NK-92 (cell line): ENCODE measurements around the gene PCBP3.

Experiments used
- DNase-seq: peaks from one replicate; lab custom pipeline; 2025; ENCODE audit not compliant: unreplicated experiment; lab: John Stamatoyannopoulos, UW

Gene PCBP3

GRCh38 chr21:45986316-45987051 is 343.0 kb downstream of the PCBP3 start:
- no peak for DNase-seq

GRCh38 chr21:45987121-45987711 is 343.7 kb downstream of the PCBP3 start:
- no peak for DNase-seq

GRCh38 chr21:45988366-45989347 is 345.1 kb downstream of the PCBP3 start:
- DNase-seq, result no peak

GRCh38 chr21:45989355-45990048 is 346.0 kb downstream of the PCBP3 start:
- DNase-seq, result no peak

DNA sequence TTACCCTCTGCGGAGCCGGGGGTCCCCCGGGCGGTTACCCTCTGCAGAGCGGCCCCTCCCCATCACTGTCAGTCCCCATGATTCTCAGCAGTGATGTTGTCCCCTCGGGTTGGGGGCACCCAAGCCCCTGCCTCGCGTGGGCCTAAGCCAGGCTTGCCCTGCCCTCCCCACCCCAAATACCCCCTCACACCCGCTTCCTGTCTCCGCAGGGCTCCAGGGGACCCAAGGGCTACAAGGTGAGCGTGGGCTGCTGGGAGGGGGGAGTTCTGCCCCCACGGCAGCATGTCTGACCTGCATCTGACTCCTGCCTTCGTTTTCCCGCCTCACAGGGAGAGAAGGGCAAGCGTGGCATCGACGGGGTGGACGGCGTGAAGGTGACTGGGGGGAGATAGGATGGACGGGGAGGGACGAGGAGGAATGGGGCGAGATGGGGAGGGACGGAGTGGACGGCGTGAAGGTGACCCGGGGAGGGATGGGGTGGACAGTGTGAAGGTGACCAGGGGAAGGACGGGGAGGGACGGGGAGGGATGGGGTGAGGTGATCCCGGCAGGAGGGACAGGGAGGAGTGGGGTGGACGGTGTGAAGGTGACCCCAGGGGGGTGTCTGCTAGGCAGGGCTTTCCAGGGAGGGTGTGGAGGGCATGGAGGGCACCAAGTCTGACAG is 346.7 kb downstream of the PCBP3 start:
- DNase-seq, result no peak

DNA sequence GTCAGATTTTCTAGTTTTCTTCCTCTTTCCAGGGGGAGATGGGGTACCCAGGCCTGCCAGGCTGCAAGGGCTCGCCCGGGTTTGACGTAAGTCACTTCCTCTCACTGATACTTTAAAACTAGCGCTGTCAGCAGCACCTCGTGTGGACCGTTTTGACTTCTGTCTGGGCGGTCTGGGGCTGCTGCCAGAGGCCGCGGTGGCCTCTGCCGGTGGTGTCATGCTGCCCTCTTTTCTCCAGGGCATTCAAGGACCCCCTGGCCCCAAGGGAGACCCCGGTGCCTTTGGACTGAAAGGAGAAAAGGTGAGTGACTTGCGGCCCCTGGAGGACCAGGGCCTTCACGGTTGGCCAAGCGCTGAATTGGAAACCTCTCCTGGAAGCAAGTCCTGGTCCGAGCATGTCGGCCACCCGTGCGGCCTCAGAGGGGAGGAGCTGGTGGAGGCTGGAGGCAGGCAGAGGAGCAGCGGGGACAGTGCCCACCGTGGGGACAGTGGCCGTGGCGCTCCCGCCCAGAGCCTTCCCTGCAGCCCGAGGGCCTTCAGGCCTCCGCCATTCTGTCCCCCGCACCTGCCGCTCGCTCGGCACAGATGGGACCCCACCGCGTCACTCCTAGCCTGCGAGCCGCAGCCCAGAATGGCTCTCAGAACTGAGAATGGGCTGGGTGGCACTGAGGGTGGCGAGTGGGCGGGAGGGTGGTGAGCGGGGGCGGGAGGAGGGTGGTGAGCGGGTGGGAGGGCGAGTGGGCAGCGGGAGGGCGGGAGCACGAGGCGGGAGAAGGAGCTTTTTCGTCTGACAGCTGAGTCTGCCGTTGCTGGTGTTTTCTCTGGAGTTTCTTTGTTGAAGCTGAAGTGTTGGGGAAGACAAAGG is 347.4 kb downstream of the PCBP3 start:
- DNase-seq, result no peak

DNA sequence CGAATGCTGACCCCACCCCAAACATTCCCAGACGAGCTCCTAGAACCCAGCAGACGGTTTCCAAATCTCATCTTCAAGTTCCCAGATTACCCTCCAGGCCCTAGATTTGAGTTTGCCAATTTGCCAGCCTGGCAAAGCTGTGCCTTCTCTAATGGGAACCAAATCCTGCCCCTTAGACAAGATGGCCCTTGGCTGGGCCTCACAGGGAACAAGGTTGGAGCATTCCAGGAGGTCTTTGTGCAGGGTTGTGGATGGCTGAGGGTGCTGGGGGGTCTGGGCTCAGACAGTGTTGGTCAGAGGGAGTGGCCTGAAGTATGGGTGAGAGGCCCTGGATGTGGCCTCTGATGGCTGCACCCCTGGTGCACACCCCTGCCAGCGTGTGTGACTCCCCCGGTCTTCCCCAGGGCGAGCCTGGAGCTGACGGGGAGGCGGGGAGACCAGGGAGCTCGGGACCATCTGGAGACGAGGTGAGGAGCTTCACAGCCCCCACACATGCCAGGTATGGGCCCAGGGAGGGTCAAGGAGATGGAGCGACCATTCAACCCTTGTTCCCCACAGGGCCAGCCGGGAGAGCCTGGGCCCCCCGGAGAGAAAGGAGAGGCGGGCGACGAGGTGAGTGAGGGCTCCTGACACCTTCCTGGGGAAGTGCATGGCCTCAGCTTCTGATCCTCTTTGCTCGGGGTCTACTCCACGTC is 348.2 kb downstream of the PCBP3 start:
- DNase-seq, result no peak
